Cardiac fibroblast (primary cell): ENCODE measurements around the gene FRAS1.

Experiments used
- DNase-seq, 2 donors: peaks; one replicate each; pipeline versions ENCODE4 v3.0.0 to v3.0.0-alpha.2; 2010; ENCODE audit warnings: low read depth in 2 of 2
- H3K4me3 ChIP-seq, 2 donors: replicated peaks in 1 of 2; 1 replicate in 1 of 2; 2 replicates in 1 of 2; pipeline ENCODE4 v1.5.1; 2011; ENCODE audit warnings: low read depth in 2 of 2, low read length in 2 of 2, mild to moderate bottlenecking in 2 of 2, moderate library complexity in 1 of 2
- CTCF ChIP-seq: IDR thresholded peaks from one replicate; pipeline ENCODE4 v1.5.1; 2011; ENCODE audit warnings: low read depth, mild to moderate bottlenecking, low read length, inconsistent platforms

FRAS1 gene

GRCh38 chr4:78162342-78162741 is 105.2 kb downstream of the FRAS1 start:
- H3K4me3 ChIP-seq = no peak overlapping the region
- TF ChIP-seq CTCF = no peak
- no peak for DNase-seq

GRCh38 chr4:78162821-78163220 is 105.7 kb downstream of the FRAS1 start:
- no peak for TF ChIP-seq CTCF
- no peak overlapping the region for H3K4me3 ChIP-seq
- DNase-seq = no peak

- no peak for TF ChIP-seq CTCF
- H3K4me3 ChIP-seq = no peak overlapping the region
- DNase-seq = no peak
Observed at GRCh38 chr4:78165758-78166157, 108.6 kb downstream of the FRAS1 start.

GRCh38 chr4:78166622-78167021 is 109.5 kb downstream of the FRAS1 start:
- no peak for DNase-seq
- TF ChIP-seq CTCF = no peak
- H3K4me3 ChIP-seq = no peak overlapping the region

- H3K4me3 ChIP-seq = no peak overlapping the region
- TF ChIP-seq CTCF = no peak
- no peak for DNase-seq
Observed at GRCh38 chr4:78167510-78167909, 110.4 kb downstream of the FRAS1 start.

GRCh38 chr4:78168029-78168428 is 110.9 kb downstream of the FRAS1 start:
- no peak for DNase-seq
- no peak overlapping the region for H3K4me3 ChIP-seq
- no peak for TF ChIP-seq CTCF

- DNase-seq = no peak
- no peak for TF ChIP-seq CTCF
- H3K4me3 ChIP-seq = no peak overlapping the region
Observed at GRCh38 chr4:78169728-78170127, 112.6 kb downstream of the FRAS1 start.
